Left lung (tissue), 10 donors: ENCODE data around the gene IDH2. TPM values are rescaled to one million over a fixed set of nuclear protein-coding genes. Genes with fewer than 3 reads are reported as not detected.

Source experiments
- ATAC-seq: fragments of 200-7000 bp; cut with Tn5 transposase; one replicate; pipeline ENCODE4 v1.9.1; 2020; ENCODE audit warnings: moderate library complexity
- DNase-seq, 4 donors: peaks; one replicate each; pipeline ENCODE4 v3.0.0-alpha.2; 2013 to 2020
- H3K27ac ChIP-seq, 2 donors: fragments of 200-600 bp; sonication (generic) in 1 of 2; one replicate each; pipeline versions ENCODE4 v1.5.0 to v1.8.0; 2020 to 2021
- H3K27me3 ChIP-seq, 2 donors: fragments of 200-600 bp; sonication (generic) in 1 of 2; one replicate each; pipeline versions ENCODE4 v1.5.0 to v1.8.0; 2020 to 2021
- H3K36me3 ChIP-seq, 2 donors: fragments of 200-600 bp; sonication (generic) in 1 of 2; one replicate each; pipeline versions ENCODE4 v1.5.0 to v1.8.0; 2020 to 2021
- H3K4me1 ChIP-seq, 2 donors: fragments of 200-600 bp; one replicate each; pipeline ENCODE4 v1.8.0; 2021
- H3K4me3 ChIP-seq, 2 donors: fragments of 200-600 bp; sonication (generic) in 1 of 2; one replicate each; pipeline versions ENCODE4 v1.5.0 to v1.8.0; 2020 to 2021; ENCODE audit warnings: mild to moderate bottlenecking in 1 of 2
- H3K9me3 ChIP-seq, 2 donors: fragments of 200-600 bp; sonication (generic) in 1 of 2; one replicate each; pipeline versions ENCODE4 v1.5.0 to v1.8.0; 2020 to 2021
- intact Hi-C, 2 donors: fragments of 100-400 bp; cut with DNase I; formaldehyde crosslinking; loops; one replicate each; pipeline versions ENCODE4 v1.11.2 to v1.14.2; 2022
- polyA plus RNA-seq, 6 donors: library from polyadenylated mRNA; unstranded; fragments of 120-200 nt; gene quantifications; one replicate each; pipeline ENCODE4 v1.2.1, GENCODE V29; 2013; ENCODE audit not compliant: insufficient read length in 6 of 6
- total RNA-seq, 2 donors: library from RNA; stranded (reverse); fragmentation: NEBNext Ultra II Directional; extraction: Animal tissue kit (Norgen Biotek cat#: 25700); gene quantifications; one replicate each; pipeline ENCODE4 v1.2.1, GENCODE V29; 2021
- TF ChIP-seq, protein P1 (sequence below), 2 donors: fragments of 200-600 bp; sonication (generic) in 1 of 2; IDR thresholded peaks; one replicate each; pipeline versions ENCODE4 v1.5.0 to v1.8.0; 2021; ENCODE audit warnings: antibody characterized with exemption in 2 of 2
- donor health status: DM: no; HTN: yes; CAD: no.
- donor health status: DM: no; HTN: no; CAD: no.

IDH2 gene
- total and polyA plus RNA-seq, 8 donors, result 92.7 to 137 (median 119) TPM

- intact Hi-C loops, result no loop called here
- Histone ChIP-seq H3K27ac (no peak overlapping the region), H3K9me3 (no peaks in the 10 kb centered on the region), H3K27me3 (peaks cover 0 to 12% of the 10 kb centered on the region in 2 donors), H3K4me1 (no peaks in the 10 kb centered on the region), H3K4me3 (no peak overlapping the region), H3K36me3 (no peaks in the 10 kb centered on the region)
- TF ChIP-seq, protein P1, sequence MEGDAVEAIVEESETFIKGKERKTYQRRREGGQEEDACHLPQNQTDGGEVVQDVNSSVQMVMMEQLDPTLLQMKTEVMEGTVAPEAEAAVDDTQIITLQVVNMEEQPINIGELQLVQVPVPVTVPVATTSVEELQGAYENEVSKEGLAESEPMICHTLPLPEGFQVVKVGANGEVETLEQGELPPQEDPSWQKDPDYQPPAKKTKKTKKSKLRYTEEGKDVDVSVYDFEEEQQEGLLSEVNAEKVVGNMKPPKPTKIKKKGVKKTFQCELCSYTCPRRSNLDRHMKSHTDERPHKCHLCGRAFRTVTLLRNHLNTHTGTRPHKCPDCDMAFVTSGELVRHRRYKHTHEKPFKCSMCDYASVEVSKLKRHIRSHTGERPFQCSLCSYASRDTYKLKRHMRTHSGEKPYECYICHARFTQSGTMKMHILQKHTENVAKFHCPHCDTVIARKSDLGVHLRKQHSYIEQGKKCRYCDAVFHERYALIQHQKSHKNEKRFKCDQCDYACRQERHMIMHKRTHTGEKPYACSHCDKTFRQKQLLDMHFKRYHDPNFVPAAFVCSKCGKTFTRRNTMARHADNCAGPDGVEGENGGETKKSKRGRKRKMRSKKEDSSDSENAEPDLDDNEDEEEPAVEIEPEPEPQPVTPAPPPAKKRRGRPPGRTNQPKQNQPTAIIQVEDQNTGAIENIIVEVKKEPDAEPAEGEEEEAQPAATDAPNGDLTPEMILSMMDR (IDR thresholded peaks at IDR 0.05), result no peak
- ATAC-seq, result no peak
- no peak for DNase-seq
These were observed 23.8 kb upstream of the IDH2 start for GRCh38 chr15:90126022-90126421.

DNA sequence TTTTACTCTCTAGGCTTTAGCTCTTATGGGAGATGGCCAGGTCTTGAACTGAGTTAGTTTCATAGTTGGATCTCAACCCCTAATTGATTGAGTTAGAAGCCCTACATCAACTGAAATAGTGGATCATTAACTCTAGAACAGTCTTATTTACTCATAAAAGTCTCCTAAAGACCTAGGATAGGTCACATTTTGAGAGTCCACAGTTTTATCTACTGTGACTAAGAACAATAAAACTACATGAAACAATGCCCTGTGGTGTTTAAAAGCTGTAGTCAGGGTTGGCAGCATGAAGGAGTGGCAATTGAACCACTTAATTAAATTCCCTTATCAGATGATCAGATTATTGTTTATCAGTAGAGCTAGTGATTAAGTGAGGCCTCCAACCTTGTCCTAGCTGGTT, 22.2 kb upstream of the IDH2 start:
- ATAC-seq, result no peak
- no peak overlapping the region for H3K4me3 ChIP-seq
- no peaks in the 10 kb centered on the region for H3K36me3 ChIP-seq
- no peak for DNase-seq
- no peak overlapping the region for H3K27ac ChIP-seq
- H3K27me3 ChIP-seq, result peaks cover 0 to 12% of the 10 kb centered on the region in 2 donors
- H3K9me3 ChIP-seq, result no peaks in the 10 kb centered on the region
- TF ChIP-seq, protein P1 (IDR thresholded peaks at IDR 0.05), result no peak
- intact Hi-C loops, result no loop called here
- H3K4me1 ChIP-seq, result no peaks in the 10 kb centered on the region

DNA sequence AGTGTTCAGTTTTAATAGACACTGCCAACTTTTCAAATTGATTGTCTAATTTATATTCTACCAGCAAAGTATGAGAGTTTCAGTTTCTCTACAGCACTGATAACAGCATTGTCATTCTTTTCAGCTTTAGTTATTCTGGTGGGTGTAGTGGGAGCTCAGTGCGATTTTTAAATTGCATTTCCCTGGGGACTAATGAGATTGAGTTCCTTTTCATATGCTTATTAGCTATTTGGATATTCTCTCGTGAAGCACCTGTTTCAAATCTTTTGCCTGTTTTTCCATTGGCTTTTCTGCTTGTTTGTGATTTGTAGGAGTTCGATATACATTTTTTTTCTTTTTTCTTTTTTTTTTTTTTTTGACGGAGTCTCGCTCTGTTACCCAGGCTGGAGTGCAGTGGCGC, 18.8 kb upstream of the IDH2 start:
- TF ChIP-seq, protein P1 (IDR thresholded peaks at IDR 0.05), result no peak
- DNase-seq, result no peak
- no peak for ATAC-seq
- Histone ChIP-seq H3K27ac (no peak overlapping the region), H3K36me3 (no peaks in the 10 kb centered on the region), H3K4me3 (no peak overlapping the region), H3K9me3 (no peaks in the 10 kb centered on the region), H3K4me1 (no peaks in the 10 kb centered on the region), H3K27me3 (no peaks in the 10 kb centered on the region)
- intact Hi-C loops, result no loop called here

GRCh38 chr15:90119367-90119766, 17.1 kb upstream of the IDH2 start:
- Histone ChIP-seq H3K27me3 (no peaks in the 10 kb centered on the region), H3K4me3 (no peak overlapping the region), H3K36me3 (no peaks in the 10 kb centered on the region), H3K9me3 (peaks cover 0 to 10% of the 10 kb centered on the region in 2 donors), H3K27ac (no peak overlapping the region), H3K4me1 (no peaks in the 10 kb centered on the region)
- TF ChIP-seq, protein P1 (IDR thresholded peaks at IDR 0.05), result no peak
- DNase-seq, result no peak
- intact Hi-C loops, result no loop called here
- no peak for ATAC-seq

DNA sequence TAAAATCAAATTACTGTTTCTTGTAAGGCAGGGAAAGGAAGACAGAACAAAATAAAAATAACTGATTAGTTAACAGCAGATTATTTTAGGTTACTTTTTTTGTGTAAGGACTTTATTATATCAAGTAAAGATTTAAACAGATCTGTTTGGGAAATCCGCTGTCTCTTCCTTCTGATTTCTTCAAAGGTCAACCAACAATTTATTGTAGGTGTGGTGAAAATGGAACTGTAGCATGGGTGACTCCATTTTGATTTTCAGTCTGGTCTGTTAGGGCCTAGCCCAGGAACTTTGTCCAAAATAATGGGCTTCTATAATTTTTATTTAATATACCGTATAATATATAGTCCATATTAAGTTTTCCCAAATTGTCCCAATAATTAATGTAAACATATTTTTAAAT, 13.5 kb upstream of the IDH2 start:
- ATAC-seq, result no peak
- Histone ChIP-seq H3K27ac (no peak overlapping the region), H3K27me3 (no peaks in the 10 kb centered on the region), H3K36me3 (no peaks in the 10 kb centered on the region), H3K4me3 (no peak overlapping the region), H3K4me1 (no peaks in the 10 kb centered on the region), H3K9me3 (peaks cover 0 to 19% of the 10 kb centered on the region in 2 donors)
- TF ChIP-seq, protein P1 (IDR thresholded peaks at IDR 0.05), result no peak
- intact Hi-C loops, result no loop called here
- no peak for DNase-seq
